HG03103 (cell line): ENCODE measurements around the gene AHNAK2.

Experiments
- ATAC-seq: cut with Tn5 transposase; IDR thresholded peaks from one replicate; pipeline ENCODE4 v1.9.1; 2021; ENCODE audit warnings: low read depth; ENCODE audit not compliant: unreplicated experiment

Gene AHNAK2

DNA sequence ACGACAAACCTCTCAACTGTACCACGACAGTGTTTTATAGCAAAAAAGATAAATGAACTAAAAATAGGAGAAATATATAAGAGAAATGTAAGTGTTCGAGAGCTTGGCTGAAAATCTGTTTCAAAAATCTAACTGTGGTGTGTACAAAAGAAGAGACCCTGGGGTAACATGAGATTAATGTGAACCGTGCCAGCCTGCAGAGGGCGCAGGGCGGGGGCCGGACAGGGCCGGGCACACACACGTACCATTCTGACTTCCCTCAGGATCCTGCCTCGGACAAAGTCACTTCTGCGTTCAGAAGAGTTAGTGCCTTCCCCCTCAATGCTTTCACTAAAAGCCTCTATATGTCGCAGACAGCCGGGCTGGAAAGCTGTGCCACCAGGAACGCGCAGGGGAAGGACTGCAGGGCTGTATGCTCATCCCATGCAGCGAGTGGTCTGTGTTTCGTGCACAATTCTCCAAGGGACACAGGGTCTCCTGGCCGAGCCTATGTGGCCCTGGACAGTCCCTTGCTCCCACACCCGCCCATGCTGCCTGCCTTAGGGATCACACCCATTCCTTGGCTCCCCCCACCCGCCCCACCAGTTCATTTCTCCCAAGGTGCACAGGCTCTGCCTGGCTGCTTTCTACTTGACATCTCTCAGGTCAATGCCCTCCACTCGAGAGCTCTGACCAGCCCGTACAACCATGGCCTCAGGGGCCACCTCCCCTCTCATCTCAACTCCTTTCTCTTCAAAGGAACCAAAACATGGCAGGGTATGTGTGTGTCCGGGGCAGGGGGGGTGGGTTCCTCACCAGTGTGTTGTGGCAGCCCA, 34.2 kb upstream of the AHNAK2 start:
- no peak for ATAC-seq

DNA sequence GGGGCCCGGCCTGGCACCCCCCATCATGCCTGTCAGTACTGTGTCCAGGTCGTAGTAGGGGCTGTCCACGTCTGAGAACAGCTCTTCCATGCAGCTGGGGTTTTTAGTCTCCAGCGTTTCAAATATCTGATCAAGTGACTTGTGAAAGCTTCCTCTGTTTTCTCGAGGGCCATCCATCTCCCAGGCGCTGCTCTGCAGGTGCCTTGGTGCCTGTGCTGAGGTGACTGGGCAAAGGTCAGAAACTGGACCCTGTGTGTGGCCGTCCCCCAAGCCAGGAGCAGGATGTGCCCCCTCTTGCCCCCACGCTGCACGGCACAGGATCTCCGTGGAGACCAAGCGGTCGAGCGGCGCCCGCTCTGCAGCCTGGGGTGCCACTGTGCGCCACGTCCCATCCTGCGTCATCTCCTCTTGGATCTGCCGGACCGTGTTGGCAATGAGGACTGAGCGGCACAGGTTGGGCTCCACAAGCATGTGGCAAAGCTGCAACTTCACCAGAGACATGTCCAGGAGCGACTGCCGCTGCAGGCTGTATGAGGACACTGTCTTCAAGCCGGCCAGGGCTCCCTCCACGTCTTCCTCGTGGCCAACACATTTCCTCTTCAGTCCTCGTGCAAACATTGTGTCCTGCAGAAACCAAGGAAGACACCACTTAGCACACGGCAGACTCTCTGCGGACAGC, 33.3 kb upstream of the AHNAK2 start:
- ATAC-seq: no peak

DNA sequence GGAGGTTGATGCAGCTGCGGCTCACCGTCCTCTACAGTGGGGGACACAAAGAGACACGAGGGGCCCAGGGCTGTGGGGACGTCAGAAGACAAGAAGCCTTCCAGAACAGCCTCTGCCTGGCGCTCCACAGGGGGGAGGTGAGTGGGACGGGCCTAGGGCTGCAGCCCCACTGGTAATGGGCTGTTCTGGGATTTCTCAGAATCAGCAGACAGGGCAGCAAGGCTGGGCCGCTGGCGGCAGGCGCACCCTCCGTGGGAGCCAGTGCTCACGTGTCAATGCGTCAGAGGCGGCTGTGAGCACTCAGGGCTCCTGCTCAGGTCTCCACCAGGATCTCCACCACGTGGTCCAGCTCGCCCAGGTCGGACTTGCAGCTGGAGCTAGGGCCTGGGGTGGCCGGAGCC, 32.7 kb upstream of the AHNAK2 start:
- ATAC-seq: no peak

DNA sequence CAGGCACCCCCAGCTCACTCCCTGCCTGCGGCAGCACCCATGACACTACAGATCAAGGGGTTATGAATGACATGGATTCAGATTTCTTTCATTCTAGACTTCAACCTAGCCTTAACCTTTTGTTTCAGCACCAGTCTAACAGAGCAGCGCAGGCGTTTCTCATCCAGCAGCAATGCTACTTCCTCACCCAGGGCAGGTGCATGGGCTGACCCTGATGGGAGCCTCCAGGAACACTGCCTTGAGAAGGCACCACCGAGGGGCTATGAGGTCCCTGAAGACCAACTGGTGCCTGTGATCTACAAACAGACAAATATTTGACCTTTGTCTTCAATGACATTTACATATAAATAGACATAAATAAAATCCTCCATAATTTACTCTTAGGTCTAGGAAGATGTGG, 31.9 kb upstream of the AHNAK2 start:
- ATAC-seq: no peak

DNA sequence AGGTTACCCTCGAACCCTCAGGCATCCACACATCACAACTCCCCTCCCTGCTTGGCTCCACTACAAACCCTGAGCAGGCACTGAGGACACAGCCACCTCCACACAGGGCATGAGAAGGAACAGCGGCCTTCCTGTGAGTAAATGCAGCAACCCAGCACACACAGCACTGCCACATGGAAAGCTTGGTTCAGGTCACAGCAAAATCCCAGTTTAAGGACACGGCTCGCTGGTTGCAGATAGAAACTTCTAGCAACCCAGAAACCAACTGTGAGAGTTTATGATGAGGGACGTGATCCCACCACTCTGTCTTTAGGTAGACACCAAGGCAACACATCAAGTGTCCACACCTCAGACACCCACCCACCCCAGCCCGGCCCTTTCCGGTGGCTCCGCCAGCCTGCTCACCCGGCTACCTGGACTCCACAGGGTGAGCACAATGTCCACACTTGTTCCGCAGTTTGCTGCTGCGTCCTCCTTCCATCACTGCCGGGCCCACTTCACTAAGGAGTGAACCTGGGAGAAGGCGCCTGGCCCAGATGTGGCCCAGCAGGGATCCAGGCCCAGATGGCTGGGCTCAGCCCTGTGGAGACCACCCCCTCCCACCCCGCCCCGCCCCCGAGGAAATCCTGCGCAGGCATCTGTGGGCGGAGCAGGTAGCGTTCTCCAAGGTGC, 29.6 kb upstream of the AHNAK2 start:
- no peak for ATAC-seq

DNA sequence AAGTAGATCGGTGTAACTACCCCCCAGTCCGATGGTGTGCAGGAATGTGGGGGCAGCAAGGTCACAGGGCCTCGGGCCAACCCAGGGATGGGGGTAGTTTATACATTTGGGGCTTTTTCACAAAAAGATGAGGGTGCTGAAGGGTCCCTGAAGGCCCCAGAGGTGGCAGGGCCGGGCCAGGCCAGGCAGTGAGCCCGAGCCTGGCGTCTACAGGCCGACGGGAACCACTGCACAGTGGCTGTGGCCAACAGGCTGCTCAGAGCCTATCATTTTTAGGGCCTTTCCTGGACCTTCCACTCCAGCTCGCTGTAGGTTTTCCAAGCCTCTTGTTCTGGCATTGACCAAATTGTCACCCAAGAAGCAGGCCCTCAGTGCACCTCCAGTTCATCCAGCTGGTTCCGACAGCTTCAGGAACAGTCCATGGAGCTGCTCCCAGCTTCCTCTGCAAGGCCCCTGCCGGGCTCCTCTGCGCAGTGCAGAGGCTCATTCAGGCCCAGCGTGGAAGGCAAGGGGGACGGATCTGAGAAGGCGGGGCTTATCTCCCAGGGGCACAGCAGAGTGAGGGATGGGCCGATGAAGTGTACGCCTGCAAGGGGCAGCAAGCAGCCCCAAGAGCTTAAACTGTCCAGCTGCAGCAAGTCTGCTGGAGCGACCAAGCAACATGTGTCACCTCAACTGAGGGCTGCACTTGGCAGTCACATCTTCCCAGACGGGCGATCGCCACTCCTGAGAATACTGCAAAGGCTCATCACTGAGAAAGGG, 28.8 kb upstream of the AHNAK2 start:
- ATAC-seq: no peak

DNA sequence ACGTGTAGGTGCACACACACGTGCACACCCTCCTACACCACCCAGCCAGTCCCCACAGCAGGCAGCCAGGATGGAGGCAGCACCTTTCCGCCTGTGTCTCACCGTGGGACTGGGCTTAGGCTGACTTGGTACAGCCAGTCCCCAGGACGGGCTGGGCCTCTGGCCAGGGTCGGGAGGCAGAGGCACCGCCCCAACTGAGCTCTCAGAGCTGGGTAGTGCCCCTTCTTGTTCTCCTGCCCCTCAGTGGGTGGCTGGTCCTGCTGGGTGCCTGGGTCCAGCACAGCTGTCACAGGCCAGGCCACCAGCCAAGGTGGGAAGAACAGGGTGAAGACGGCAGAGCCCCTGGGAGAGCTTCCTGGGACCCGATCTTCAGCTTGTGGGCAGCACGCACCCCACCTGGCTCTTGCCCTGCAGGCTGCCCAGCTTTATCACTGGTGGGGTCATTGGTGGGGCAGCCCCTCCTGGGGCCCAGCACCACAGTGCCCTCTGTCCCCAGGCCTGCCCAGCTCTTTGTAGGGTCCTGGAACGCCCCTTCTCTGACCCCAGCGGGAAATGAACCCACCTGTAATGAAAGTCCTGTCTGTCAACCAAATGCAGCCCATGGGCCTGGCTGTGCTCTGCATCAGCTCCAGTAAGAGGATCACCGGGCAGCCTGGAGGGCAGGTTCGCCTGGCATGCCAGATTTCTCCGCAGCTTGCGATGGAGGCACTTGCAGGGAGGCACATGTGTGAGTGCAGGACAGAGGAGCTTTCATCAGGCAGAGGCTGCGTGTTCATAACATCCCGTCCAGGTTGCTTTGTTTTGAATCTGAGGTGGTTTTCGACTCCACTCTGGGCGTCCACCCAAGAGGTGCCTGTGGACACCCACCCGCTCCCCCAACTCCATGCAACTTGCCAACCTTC, 28.0 kb upstream of the AHNAK2 start:
- no peak for ATAC-seq

DNA sequence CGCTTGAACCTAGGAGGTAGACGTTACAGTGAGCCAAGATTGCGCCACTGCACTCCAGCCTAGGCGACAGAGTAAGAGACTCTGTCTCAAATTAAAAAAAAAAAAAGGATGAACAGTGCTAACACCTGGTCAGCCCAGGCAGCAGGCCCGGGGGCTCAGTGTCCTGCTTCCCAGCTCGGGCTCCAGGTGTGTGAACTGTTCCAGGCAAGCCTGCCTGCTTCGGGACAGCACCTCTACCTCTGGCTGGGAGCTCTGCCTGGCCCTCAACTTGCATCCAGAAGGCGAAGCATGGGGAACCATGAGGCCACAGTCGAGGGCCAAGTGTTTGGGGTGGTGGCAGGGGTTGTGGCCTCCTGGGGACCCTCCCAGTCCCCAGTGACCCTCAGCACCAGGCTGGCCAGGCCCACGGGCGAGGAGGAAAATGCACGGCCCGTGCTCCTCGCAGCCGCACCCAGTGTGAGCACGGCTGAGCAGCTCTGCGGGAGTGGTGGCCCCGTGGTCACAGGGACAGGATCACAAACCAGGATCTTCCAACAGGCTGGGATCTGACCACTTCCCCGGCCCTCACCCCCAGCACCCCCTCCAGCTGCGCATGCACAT, 27.3 kb upstream of the AHNAK2 start:
- no peak for ATAC-seq

DNA sequence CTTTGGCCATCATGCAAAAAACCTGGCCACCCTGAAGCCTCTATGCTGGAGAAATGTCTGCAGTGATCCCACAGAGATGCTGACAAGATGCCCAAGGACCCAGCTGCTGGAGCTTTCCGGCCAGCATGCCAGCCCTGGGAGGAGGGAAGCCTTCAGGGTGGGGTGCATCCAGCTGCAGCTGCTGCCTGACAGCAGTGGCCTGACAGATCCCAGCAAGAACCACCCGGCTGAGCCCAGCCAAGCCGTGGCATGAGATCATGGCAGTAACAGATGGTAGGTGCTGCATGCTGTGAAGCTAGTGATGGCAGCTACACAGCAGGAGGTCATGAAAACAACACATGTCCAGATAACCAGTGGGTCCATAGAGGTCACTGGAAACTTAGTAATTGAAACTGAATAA, 21.2 kb upstream of the AHNAK2 start:
- ATAC-seq: no peak

DNA sequence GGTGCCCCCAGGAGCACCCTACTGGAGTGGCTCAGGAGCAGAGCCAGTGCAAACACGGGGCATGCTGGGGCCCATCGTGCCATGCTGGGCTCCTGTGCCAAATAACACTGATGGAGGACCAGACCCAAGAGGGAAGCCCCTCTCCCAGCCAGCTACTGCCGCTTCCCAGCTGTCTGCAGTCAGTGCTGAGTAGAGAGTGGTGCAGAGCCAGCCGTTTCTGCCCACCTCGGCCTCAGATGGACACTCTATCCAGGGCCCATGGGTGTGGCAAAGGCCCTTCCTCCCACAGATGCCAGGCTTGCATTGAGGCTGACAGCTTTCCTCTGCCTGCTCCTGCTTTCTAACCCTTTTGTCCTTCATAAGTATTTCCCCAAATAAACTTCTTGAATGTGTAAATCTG, 20.6 kb upstream of the AHNAK2 start:
- no peak for ATAC-seq

DNA sequence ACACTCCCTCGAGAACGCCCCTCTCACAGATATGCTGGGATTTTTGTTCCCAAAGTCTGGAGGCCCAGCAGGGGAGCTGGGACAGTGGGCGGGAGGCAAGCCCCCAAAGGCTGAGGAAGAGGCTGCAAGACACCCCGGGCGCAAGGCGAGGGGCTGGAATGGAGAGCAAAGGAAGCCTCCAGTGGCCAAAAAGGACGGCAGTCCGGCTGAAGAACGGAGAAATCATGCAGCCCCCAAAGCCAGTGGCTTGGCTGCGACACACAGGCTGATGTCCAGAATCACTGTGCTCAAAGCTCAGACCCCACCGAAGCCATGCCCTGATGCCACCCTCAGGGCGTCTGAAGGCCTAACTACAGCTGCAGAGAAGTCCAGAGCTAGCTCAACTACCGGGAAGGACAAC, 18.3 kb upstream of the AHNAK2 start:
- ATAC-seq: no peak

DNA sequence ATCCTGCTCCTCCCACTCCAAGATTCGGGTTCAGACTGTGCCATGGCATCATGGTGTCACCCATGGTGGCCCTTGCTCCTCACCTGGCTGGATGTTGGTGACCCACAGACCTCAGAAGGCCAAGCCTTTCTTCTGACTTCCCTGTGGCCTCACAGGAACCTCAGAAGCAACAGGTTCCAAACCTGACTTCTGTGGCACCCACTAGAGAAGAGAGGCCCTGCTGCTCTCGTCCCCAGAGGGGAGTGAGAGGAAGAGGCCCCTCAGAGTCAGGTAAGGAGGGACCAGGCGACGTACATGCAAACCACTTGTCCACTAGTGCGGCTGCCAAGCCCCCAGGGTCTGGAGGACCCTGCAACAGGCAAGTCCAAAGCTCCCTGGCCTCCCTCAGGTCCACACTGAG, 17.9 kb upstream of the AHNAK2 start:
- no peak for ATAC-seq

DNA sequence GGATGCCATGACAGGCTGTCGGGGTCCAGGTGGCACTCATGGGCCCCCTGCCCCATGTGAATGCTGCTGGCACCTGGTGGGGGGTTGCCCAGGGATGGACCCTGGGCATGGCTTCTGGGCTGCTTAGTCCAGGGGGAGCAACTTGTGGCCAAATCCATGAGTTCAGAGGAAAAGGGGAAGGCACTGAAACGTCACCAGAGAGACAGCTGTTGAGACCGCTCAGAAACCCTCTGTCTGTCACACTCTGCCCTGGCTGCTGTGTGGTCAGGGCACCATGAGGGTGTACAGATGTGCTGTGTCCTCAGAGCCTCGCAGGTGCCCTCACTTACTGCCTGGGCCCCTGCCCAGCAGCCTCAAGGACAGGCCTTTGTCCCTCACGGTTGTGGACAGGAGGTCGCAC, 16.8 kb upstream of the AHNAK2 start:
- ATAC-seq: no peak

DNA sequence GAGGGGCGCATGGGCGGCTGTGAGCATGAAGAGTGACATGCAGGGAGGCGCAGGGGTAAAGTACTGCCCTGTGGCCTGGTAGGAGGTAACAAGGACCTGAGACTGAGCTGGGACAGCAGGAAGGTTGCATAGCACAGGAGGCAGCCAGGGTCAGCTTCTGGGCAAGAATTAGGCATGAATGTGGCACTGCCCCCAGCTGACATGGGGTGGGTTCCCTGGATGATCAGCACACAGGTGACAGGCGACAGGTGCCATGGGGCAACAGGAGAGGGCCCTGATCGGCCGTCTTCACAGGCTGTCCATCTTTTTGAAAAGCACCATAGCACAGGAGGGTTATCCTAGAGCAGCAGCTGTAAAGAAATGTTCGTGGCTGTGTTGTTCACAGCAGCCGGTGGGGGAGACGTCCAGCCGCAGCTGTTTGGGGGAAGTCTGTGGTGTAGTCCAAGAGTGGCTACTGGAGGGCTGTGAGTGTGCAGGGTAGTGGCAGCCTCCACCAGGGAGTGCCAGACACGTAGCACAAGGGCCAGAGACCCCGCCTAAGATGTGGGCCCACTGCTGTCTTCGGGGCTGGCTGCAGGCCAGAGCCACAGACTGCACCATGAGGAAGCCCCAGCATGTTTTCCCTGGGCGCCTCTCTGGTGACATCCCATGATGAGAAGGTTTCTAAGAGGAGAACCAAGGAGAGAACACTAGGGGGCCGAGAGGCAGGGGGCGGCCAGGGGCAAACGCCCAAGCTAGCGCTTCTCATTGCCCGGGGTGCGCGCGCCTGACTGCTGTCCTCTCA, 15.8 kb upstream of the AHNAK2 start:
- ATAC-seq: no peak

DNA sequence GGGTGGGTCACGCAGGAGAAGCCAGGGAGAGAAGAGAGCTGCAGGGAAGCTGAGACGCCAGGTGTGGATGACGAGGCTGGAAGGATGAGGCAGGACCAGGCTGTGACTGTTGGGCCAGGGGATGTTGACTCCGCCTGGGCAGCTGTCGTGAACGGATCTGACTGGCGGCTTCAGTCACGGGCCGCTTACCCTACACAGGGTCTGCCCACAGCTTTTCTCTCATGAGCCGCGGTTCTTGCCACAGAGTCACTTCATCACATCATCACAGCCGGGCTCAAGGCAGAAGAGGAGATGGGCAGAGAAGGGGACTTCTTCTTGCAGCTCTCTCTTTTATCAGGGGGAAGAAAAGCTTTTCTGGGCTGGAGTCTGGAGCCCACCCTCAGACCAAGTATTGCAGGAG, 15.1 kb upstream of the AHNAK2 start:
- no peak for ATAC-seq

DNA sequence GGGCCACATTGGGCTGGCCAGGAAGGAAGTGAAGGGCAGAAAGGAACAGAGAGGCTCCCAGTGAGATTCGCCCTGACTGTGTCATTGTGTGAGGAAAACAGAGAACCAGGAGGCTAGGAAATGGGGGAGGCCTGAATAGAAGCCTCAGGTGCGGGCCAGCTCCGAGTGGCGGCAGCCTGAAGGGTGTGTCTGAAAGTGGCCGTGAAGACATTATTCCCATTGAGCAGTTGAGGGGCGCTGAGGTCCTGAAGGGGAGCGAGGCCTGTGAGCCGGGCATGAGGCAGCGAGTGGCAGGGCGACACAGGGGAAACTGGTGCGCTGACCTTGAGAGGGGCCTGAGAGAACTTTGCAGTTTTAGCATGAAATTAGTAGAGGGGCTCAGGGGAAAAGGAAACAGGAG, 14.3 kb upstream of the AHNAK2 start:
- ATAC-seq: no peak

DNA sequence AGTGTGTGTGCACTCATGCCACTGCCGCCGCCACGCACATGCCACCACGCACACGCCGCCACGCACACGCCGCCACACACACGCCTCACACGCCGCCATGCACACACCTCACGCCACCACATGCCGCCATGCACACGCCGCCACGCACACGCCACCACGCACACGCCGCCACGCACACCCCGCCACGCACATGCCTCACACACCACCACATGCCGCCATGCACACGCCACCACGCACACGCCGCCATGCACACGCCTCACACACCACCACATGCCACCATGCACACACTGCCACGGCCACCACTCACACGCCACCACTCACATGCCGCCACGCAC, 13.7 kb upstream of the AHNAK2 start:
- no peak for ATAC-seq

DNA sequence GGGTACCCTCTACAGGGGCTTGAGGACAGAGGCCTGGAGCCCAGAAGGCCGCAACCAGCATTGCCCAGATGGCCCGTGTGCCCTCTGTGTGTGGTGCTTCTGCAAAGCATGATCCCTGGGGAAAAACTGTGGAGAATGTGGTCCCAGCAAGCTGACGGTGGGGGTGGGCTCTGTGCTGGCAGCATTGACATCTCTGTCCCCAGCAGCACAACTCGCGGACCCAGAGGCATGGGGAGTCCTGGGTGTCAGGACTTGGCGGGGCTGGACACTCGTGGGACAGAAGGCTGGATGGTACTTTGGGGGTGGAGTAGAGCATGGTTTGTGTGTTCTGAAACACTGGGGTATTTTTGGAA, 11.8 kb upstream of the AHNAK2 start:
- ATAC-seq: no peak
